Erythroblast (primary cell): Measurements from ENCODE around the gene UNC13A.

ENCODE experiments used
- GATA1 ChIP-seq: IDR thresholded peaks from 2 replicates; pipeline ENCODE4 v1.6.1; 2011; ENCODE audit warnings: low read depth, mild to moderate bottlenecking, control low read depth, low read length, moderate library complexity
- POLR2A ChIP-seq: IDR thresholded peaks from 2 replicates; pipeline ENCODE4 v1.6.1; 2011; ENCODE audit warnings: mild to moderate bottlenecking, low read length

DNA sequence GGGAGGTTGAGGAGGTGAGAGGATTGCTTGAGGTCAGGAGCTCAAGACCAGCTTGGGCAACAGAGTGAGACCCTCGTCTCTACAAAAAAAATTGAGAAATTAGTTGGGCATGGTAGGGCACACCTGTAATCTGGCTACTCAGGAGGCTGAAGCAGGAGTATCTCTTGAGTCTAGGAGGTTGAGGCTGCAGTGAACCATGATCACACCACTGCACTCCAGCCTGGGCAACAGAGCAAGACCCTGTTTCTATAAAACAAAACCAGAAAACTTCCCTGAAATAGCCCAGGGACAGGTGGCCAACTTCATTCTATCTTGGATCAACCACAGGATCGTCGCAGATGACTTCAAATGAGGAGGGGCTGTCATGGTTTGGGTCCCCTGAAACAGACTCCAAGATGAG lies 104.0 kb downstream of the UNC13A start:
- TF ChIP-seq POLR2A (no peak), GATA1 (no peak)
